Heart left ventricle (tissue), 13 donors: ENCODE results near the gene MYO18B.

ENCODE experiments used
- POLR2A ChIP-seq, 2 donors: fragments of 450-650 bp; IDR thresholded peaks; one replicate each; pipeline ENCODE4 v1.6.1; 2017; ENCODE audit warnings: antibody characterized with exemption in 2 of 2, mild to moderate bottlenecking in 2 of 2, moderate library complexity in 2 of 2
- TF ChIP-seq, protein P1 (sequence below), 12 donors: fragments of 200-600 bp; sonication (generic) in 4 of 12; IDR thresholded peaks; one replicate each; pipeline versions ENCODE4 v1.5.0 to v1.8.0; 2018 to 2022; ENCODE audit warnings: antibody characterized with exemption in 12 of 12, mild to moderate bottlenecking in 5 of 12
- donor health status: ischemic (EF 13 %, LVEDD 7.1; RV severe dilation, severe dysfunction).
- donor health status: DM: no; HTN: yes; CAD: no.
- donor health status: DM: no; HTN: no; CAD: no.
- donor health status: ischemic (EF 25% LVEDD 6.9; RV normal size, moderate dysfunction).
- donor health status: ischemic (EF 25% LVEDD 5.7; RV mildly dilated, moderate dysfunction).
- donor health status: ischemic (EF 35%, LVEDD 5.7; RV mildly dilated, moderate dysfunction).
- donor health status: nonischemic (EF 11% LVEDD 7.7; RV severe dilation, severe dysfunction).
- donor health status: DM: yes; HTN: yes; CAD: no.
- donor health status: PGD.
- donor health status: ischemic (EF 29% LVEDD 5.4; RV normal size, mild dysfunction).
- donor health status: nonischemic (EF 23%, LVEDD 6.1; RV moderate dilation, normal function).

DNA sequence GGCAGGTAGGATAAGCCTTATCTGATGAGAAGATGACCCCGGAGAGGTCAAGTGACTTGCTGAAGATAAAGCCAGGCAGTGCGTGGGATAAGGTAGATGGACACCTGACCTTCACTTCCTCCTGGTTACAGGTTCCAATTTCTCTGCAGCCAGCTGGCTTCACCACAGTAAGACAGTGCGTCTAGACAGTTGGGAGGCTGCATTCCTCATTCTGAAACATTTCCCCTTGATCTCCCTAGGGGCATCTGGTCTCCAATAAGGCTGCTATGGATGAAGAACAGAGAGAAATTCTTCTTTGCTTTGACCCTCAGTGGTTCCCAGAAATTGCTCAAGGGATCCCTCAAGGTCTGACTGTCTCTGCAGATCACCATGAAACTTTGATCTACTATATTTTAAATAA lies 211.3 kb downstream of the MYO18B start:
- TF ChIP-seq, protein P1, sequence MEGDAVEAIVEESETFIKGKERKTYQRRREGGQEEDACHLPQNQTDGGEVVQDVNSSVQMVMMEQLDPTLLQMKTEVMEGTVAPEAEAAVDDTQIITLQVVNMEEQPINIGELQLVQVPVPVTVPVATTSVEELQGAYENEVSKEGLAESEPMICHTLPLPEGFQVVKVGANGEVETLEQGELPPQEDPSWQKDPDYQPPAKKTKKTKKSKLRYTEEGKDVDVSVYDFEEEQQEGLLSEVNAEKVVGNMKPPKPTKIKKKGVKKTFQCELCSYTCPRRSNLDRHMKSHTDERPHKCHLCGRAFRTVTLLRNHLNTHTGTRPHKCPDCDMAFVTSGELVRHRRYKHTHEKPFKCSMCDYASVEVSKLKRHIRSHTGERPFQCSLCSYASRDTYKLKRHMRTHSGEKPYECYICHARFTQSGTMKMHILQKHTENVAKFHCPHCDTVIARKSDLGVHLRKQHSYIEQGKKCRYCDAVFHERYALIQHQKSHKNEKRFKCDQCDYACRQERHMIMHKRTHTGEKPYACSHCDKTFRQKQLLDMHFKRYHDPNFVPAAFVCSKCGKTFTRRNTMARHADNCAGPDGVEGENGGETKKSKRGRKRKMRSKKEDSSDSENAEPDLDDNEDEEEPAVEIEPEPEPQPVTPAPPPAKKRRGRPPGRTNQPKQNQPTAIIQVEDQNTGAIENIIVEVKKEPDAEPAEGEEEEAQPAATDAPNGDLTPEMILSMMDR (IDR thresholded peaks at IDR 0.05) = no peak
- no peak for TF ChIP-seq POLR2A (IDR thresholded peaks at IDR 0.05)
